Ishikawa (cell line): Measurements from ENCODE around the gene SOX1.

Experiments
- CEBPB ChIP-seq: IDR thresholded peaks from 2 replicates; pipeline ENCODE4 v1.6.1; 2012
- CREB1 ChIP-seq: IDR thresholded peaks from 2 replicates; pipeline ENCODE4 v1.6.1; 2012; ENCODE audit warnings: low read depth
- EGR1 ChIP-seq: IDR thresholded peaks from 2 replicates; pipeline ENCODE4 v1.6.1; 2012
- EP300 ChIP-seq: IDR thresholded peaks from 2 replicates; pipeline ENCODE4 v1.6.1; 2012; ENCODE audit warnings: borderline replicate concordance
- FOXM1 ChIP-seq: IDR thresholded peaks from 2 replicates; pipeline ENCODE4 v1.6.1; 2012; ENCODE audit warnings: low read depth, borderline replicate concordance
- MAX ChIP-seq: IDR thresholded peaks from 2 replicates; pipeline ENCODE4 v1.6.1; 2012
- NFIC ChIP-seq: IDR thresholded peaks from 2 replicates; pipeline ENCODE4 v1.6.1; 2012
- RAD21 ChIP-seq: IDR thresholded peaks from 2 replicates; pipeline ENCODE4 v1.6.1; 2012; ENCODE audit warnings: low read depth
- REST ChIP-seq: IDR thresholded peaks from 2 replicates; pipeline ENCODE4 v1.6.1; 2012; ENCODE audit warnings: low read depth, mild to moderate bottlenecking
- TAF1 ChIP-seq: IDR thresholded peaks from 2 replicates; pipeline ENCODE4 v1.6.1; 2012; ENCODE audit warnings: low read depth, mild to moderate bottlenecking
- TCF12 ChIP-seq: IDR thresholded peaks from 2 replicates; pipeline ENCODE4 v1.6.1; 2012; ENCODE audit warnings: low read depth
- TEAD4 ChIP-seq: IDR thresholded peaks from 2 replicates; pipeline ENCODE4 v1.6.1; 2012
- USF1 ChIP-seq: IDR thresholded peaks from 2 replicates; pipeline ENCODE4 v1.6.1; 2012
- YY1 ChIP-seq: IDR thresholded peaks from 2 replicates; pipeline ENCODE4 v1.6.1; 2012; ENCODE audit warnings: low read depth
- ZBTB7A ChIP-seq: IDR thresholded peaks from 2 replicates; pipeline ENCODE4 v1.6.1; 2012; ENCODE audit warnings: low read depth

The SOX1 gene

GRCh38 chr13:112060282-112060830 lies 6.6 kb upstream of the SOX1 start:
- TF ChIP-seq FOXM1 (no peak), EGR1 (no peak), TAF1 (no peak), REST (no peak), CREB1 (no peak), TCF12 (no peak), NFIC (no peak), MAX (no peak), CEBPB (no peak), USF1 (no peak), ZBTB7A (no peak), EP300 (no peak), YY1 (no peak), TEAD4 (no peak), RAD21 (no peak)

GRCh38 chr13:112060899-112061366 lies 6.0 kb upstream of the SOX1 start:
- TF ChIP-seq TEAD4 (no peak), CEBPB (no peak), EGR1 (no peak), EP300 (no peak), REST (no peak), TCF12 (no peak), ZBTB7A (no peak), FOXM1 (no peak), YY1 (no peak), USF1 (no peak), NFIC (no peak)

GRCh38 chr13:112061367-112062061 lies 5.4 kb upstream of the SOX1 start:
- TF ChIP-seq NFIC (no peak), TAF1 (no peak), FOXM1 (no peak), EP300 (no peak), EGR1 (no peak), YY1 (no peak), MAX (no peak), RAD21 (no peak)

- TF ChIP-seq TEAD4, result no peak
- TF ChIP-seq MAX, result no peak
- no peak for TF ChIP-seq ZBTB7A
- no peak for TF ChIP-seq REST
- no peak for TF ChIP-seq YY1
- TF ChIP-seq RAD21, result no peak
- TF ChIP-seq CEBPB, result no peak
- no peak for TF ChIP-seq TCF12
- no peak for TF ChIP-seq EGR1
- no peak for TF ChIP-seq USF1
- TF ChIP-seq FOXM1, result no peak
- no peak for TF ChIP-seq TAF1
- no peak for TF ChIP-seq EP300
- no peak for TF ChIP-seq CREB1
- TF ChIP-seq NFIC, result no peak
Measured at GRCh38 chr13:112062072-112062567, 4.8 kb upstream of the SOX1 start.
